Measurements from ENCODE around the gene LCN15. TPM values are rescaled to one million over a fixed set of nuclear protein-coding genes. Genes with fewer than 3 reads are reported as not detected.
A peak's percentile ranks its signal among the peaks of the same experiment; 100 is the strongest.
"Not testable (repeated sequence)": the region's sequence is repeated elsewhere in the genome, so short reads cannot be mapped to it uniquely, and the experiment has no call there.

The LCN15 gene
- polyA plus RNA-seq, 1 experiment: not detected

- H3K36me3 ChIP-seq (ENCODE audit: control insufficient read depth, insufficient read depth, low read length): no peaks in the 10 kb centered on the region
- ChIA-PET POLR2A (no interaction called here), CTCF (interaction anchor here (1.1 kb wide), 1 partner anchor 22 kb away, joined by 3 read pairs; no protein-coding TSS in a partner anchor)
- TF ChIP-seq, protein P1, sequence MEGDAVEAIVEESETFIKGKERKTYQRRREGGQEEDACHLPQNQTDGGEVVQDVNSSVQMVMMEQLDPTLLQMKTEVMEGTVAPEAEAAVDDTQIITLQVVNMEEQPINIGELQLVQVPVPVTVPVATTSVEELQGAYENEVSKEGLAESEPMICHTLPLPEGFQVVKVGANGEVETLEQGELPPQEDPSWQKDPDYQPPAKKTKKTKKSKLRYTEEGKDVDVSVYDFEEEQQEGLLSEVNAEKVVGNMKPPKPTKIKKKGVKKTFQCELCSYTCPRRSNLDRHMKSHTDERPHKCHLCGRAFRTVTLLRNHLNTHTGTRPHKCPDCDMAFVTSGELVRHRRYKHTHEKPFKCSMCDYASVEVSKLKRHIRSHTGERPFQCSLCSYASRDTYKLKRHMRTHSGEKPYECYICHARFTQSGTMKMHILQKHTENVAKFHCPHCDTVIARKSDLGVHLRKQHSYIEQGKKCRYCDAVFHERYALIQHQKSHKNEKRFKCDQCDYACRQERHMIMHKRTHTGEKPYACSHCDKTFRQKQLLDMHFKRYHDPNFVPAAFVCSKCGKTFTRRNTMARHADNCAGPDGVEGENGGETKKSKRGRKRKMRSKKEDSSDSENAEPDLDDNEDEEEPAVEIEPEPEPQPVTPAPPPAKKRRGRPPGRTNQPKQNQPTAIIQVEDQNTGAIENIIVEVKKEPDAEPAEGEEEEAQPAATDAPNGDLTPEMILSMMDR (IDR thresholded peaks at IDR 0.05; ENCODE audit: insufficient read depth, low read depth, low read length): no peak
- H3K27me3 ChIP-seq (ENCODE audit: control insufficient read depth, insufficient read depth, low read length): peaks cover 6% of the 10 kb centered on the region
- no peak overlapping the region for H3K4me3 ChIP-seq (ENCODE audit: low read depth, low read length)
- no peak for DNase-seq (ENCODE audit: low read depth)
Observed at GRCh38 chr9:136763649-136764035, 676 bp downstream of the LCN15 start.

GRCh38 chr9:136762915-136763648, 1.2 kb downstream of the LCN15 start:
- ChIA-PET POLR2A (no interaction called here), CTCF (interaction anchor here (1.1 to 2.7 kb wide), 2 partner anchors 8 to 23 kb away, joined by 3 to 10 read pairs; no protein-coding TSS in a partner anchor)
- no peak for DNase-seq (ENCODE audit: low read depth)
- H3K4me3 ChIP-seq (ENCODE audit: low read depth, low read length): no peak overlapping the region
- peaks cover 6% of the 10 kb centered on the region for H3K27me3 ChIP-seq (ENCODE audit: control insufficient read depth, insufficient read depth, low read length)
- no peaks in the 10 kb centered on the region for H3K36me3 ChIP-seq (ENCODE audit: control insufficient read depth, insufficient read depth, low read length)
- TF ChIP-seq, protein P1 (IDR thresholded peaks at IDR 0.05; ENCODE audit: insufficient read depth, low read depth, low read length): no peak

- Histone ChIP-seq H3K36me3 (ENCODE audit: control insufficient read depth, insufficient read depth, low read length) (no peaks in the 10 kb centered on the region), H3K27me3 (ENCODE audit: control insufficient read depth, insufficient read depth, low read length) (peaks cover 2% of the 10 kb centered on the region; the same call in 1 of the 2 replicates)
- no peak for DNase-seq (ENCODE audit: low read depth)
Observed at GRCh38 chr9:136762221-136762691, 2.1 kb downstream of the LCN15 start.

GRCh38 chr9:136761545-136761981, 2.8 kb downstream of the LCN15 start:
- Histone ChIP-seq H3K4me3 (ENCODE audit: low read depth, low read length) (no peak overlapping the region), H3K36me3 (ENCODE audit: control insufficient read depth, insufficient read depth, low read length) (no peaks in the 10 kb centered on the region), H3K27me3 (ENCODE audit: control insufficient read depth, insufficient read depth, low read length) (peaks cover 2% of the 10 kb centered on the region; the same call in 1 of the 2 replicates)
- no peak for DNase-seq (ENCODE audit: low read depth)
- ChIA-PET CTCF (interaction anchor here (0.7 to 3.1 kb wide), 10 partner anchors 10 to 81 kb away, joined by 3 to 20 read pairs (median 4); partner anchors contain the start of genes AJM1 and LCN10), POLR2A (no interaction called here)
- TF ChIP-seq, protein P1 (IDR thresholded peaks at IDR 0.05; ENCODE audit: insufficient read depth, low read depth, low read length): no peak

More at GRCh38 chr9:136762221-136762691, 2.1 kb downstream of the LCN15 start:
- CTCF ChIA-PET: interaction anchor here (0.7 to 3.1 kb wide), 6 partner anchors 9 to 80 kb away, joined by 3 to 20 read pairs (median 4); partner anchors contain the start of gene AJM1
- POLR2A ChIA-PET: no interaction called here
- no peak overlapping the region for H3K4me3 ChIP-seq (ENCODE audit: low read depth, low read length)
- TF ChIP-seq, protein P1 (IDR thresholded peaks at IDR 0.05; ENCODE audit: insufficient read depth, low read depth, low read length): no peak

- CTCF ChIA-PET: interaction anchor here (0.8 to 3.1 kb wide), 11 partner anchors 8 to 81 kb away, joined by 3 to 20 read pairs (median 3); partner anchors contain the start of genes AJM1 and LCN10
- H3K36me3 ChIP-seq (ENCODE audit: control insufficient read depth, insufficient read depth, low read length); H3K27me3 ChIP-seq (ENCODE audit: control insufficient read depth, insufficient read depth, low read length); H3K4me3 ChIP-seq (ENCODE audit: low read depth, low read length); POLR2A ChIA-PET: not testable (repeated sequence)
- peak; percentile 9 for DNase-seq (ENCODE audit: low read depth)
- TF ChIP-seq, protein P1 (IDR thresholded peaks at IDR 0.05; ENCODE audit: insufficient read depth, low read depth, low read length): peak; percentile 84
Observed at GRCh38 chr9:136760834-136761544, 3.3 kb downstream of the LCN15 start.

Measured in BJ (cell line).